SIG-M5 (cell line): ENCODE data around the gene CRMP1.

Experiments
- DNase-seq: peaks from one replicate; lab custom pipeline; 2025; lab: John Stamatoyannopoulos, UW

Gene CRMP1

GRCh38 chr4:5893004-5893580 is at the start of gene CRMP1:
TSS of gene CRMP1 (minus strand) at chr4:5893086. CDS start at chr4:5892969, 117 bp downstream.
- DNase-seq: no peak

- no peak for DNase-seq
These were observed 48.7 kb upstream of the CRMP1 start for GRCh38 chr4:5941601-5942000.

GRCh38 chr4:5940470-5941203 is 47.8 kb upstream of the CRMP1 start:
- DNase-seq: no peak

GRCh38 chr4:5933996-5934831 is 41.3 kb upstream of the CRMP1 start:
- DNase-seq: no peak

- no peak for DNase-seq
These were observed 40.2 kb upstream of the CRMP1 start for GRCh38 chr4:5933116-5933515.

- no peak for DNase-seq
These were observed 39.2 kb upstream of the CRMP1 start for GRCh38 chr4:5932035-5932568.

GRCh38 chr4:5931526-5931925 is 38.6 kb upstream of the CRMP1 start:
- no peak for DNase-seq

GRCh38 chr4:5930876-5931275 is 38.0 kb upstream of the CRMP1 start:
- no peak for DNase-seq

- no peak for DNase-seq
These were observed 37.6 kb upstream of the CRMP1 start for GRCh38 chr4:5930456-5930855.

GRCh38 chr4:5928844-5929420 is 36.0 kb upstream of the CRMP1 start:
- no peak for DNase-seq

- no peak for DNase-seq
These were observed 35.4 kb upstream of the CRMP1 start for GRCh38 chr4:5928274-5928673.

- no peak for DNase-seq
These were observed 34.9 kb upstream of the CRMP1 start for GRCh38 chr4:5927747-5928146.

GRCh38 chr4:5927116-5927515 is 34.2 kb upstream of the CRMP1 start:
- DNase-seq: no peak

GRCh38 chr4:5926598-5926997 is 33.7 kb upstream of the CRMP1 start:
- DNase-seq: no peak

- DNase-seq: no peak
These were observed 32.7 kb upstream of the CRMP1 start for GRCh38 chr4:5925419-5926200.

GRCh38 chr4:5924461-5925125 is 31.7 kb upstream of the CRMP1 start:
- no peak for DNase-seq

- DNase-seq: no peak
These were observed 30.5 kb upstream of the CRMP1 start for GRCh38 chr4:5923376-5923775.

GRCh38 chr4:5922556-5922955 is 29.7 kb upstream of the CRMP1 start:
- no peak for DNase-seq

GRCh38 chr4:5921981-5922380 is 29.1 kb upstream of the CRMP1 start:
- no peak for DNase-seq

- DNase-seq: no peak
These were observed 28.5 kb upstream of the CRMP1 start for GRCh38 chr4:5921101-5921980.
